GM06990 (cell line): ENCODE measurements around the gene KDM4D.
"Not testable (repeated sequence)": the region's sequence is repeated elsewhere in the genome, so short reads cannot be mapped to it uniquely, and the experiment has no call there.

Experiments
- DNase-seq: peaks from one replicate; pipeline ENCODE4 v3.0.0-alpha.2; 2011; ENCODE audit not compliant: insufficient read length; ENCODE audit errors: extremely low read depth
- H3K27me3 ChIP-seq: replicated peaks from 2 replicates; pipeline ENCODE4 v1.6.0; 2011; ENCODE audit warnings: low read length; ENCODE audit not compliant: control insufficient read depth, insufficient read depth
- H3K36me3 ChIP-seq: 2 replicates; pipeline ENCODE4 v1.5.1; 2011; ENCODE audit warnings: low read length; ENCODE audit not compliant: control insufficient read depth, insufficient read depth
- H3K4me3 ChIP-seq: replicated peaks from 2 replicates; pipeline ENCODE4 v1.5.1; 2011; ENCODE audit warnings: low read depth, mild to moderate bottlenecking, control low read depth, low read length
- TF ChIP-seq, protein P1 (sequence below): IDR thresholded peaks from 2 replicates; pipeline ENCODE4 v1.5.1; 2011; ENCODE audit warnings: low read length, control low read depth, mild to moderate bottlenecking, inconsistent platforms; ENCODE audit not compliant: insufficient read depth, poor library complexity, severe bottlenecking

Gene KDM4D

DNA sequence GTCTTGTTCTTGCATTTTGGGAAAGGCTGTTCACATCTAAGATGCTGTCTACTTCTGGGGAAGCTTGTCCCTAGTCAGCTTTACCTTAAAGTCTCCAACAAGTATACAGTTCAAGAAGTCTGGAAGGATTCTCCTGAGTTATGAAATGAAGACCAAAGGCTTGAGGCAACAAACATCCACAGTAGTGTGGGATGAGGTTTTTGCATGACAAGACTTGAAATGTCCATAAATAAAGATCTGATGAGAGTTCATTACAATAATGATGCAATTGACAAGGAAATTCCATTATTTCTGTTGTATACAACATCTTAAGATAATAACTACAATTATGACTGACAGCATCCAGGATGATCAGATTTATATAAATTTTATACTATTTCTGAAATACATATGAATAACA, 30.2 kb downstream of the KDM4D start:
- TF ChIP-seq, protein P1, sequence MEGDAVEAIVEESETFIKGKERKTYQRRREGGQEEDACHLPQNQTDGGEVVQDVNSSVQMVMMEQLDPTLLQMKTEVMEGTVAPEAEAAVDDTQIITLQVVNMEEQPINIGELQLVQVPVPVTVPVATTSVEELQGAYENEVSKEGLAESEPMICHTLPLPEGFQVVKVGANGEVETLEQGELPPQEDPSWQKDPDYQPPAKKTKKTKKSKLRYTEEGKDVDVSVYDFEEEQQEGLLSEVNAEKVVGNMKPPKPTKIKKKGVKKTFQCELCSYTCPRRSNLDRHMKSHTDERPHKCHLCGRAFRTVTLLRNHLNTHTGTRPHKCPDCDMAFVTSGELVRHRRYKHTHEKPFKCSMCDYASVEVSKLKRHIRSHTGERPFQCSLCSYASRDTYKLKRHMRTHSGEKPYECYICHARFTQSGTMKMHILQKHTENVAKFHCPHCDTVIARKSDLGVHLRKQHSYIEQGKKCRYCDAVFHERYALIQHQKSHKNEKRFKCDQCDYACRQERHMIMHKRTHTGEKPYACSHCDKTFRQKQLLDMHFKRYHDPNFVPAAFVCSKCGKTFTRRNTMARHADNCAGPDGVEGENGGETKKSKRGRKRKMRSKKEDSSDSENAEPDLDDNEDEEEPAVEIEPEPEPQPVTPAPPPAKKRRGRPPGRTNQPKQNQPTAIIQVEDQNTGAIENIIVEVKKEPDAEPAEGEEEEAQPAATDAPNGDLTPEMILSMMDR, result no peak
- Histone ChIP-seq H3K36me3 (no peaks in the 10 kb centered on the region), H3K4me3 (no peak overlapping the region), H3K27me3 (no peaks in the 10 kb centered on the region; the same call in none of the 2 replicates)
- DNase-seq, result no peak

DNA sequence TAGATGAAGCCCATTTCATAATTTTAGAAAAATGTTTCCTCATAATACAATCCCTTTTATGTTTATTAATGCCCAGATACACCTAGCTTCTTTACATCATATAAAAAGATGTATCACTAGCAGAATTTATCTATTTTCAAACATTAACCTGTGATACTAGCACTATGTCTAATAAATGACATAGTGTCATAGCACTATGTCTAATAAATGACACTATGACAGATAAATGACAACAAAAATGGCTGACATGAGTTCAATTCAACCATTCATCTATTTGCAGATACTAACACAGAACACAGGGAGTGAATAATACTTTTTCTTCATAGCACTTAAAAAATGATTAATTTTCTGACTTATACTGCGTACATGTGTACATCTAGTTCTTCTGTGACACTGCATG, 32.1 kb downstream of the KDM4D start:
- no peaks in the 10 kb centered on the region for H3K36me3 ChIP-seq
- TF ChIP-seq, protein P1, result no peak
- H3K27me3 ChIP-seq, result no peaks in the 10 kb centered on the region; the same call in none of the 2 replicates
- DNase-seq, result no peak
- H3K4me3 ChIP-seq, result no peak overlapping the region

DNA sequence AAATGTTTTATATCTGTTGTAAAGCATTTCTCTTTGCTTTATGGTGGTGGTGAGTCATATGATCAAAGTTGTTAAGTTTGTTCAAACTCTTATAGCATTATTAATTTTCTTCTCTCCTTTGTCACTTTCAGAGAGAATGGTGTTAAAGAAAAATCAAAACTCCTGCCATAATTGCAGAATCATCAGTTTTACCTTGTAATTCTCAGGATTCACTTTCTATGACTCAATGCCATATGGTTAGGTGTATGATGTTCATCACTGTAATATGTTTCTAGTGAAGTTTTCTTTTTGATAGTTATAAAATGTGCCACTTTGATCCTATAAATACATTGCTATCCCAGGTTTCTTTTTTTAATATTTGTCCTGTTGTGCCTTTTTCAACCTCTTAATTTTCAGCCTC, 37.9 kb downstream of the KDM4D start:
- Histone ChIP-seq H3K27me3 (no peaks in the 10 kb centered on the region; the same call in 1 of the 2 replicates), H3K36me3 (no peaks in the 10 kb centered on the region), H3K4me3 (no peak overlapping the region)
- no peak for DNase-seq
- TF ChIP-seq, protein P1, result no peak

DNA sequence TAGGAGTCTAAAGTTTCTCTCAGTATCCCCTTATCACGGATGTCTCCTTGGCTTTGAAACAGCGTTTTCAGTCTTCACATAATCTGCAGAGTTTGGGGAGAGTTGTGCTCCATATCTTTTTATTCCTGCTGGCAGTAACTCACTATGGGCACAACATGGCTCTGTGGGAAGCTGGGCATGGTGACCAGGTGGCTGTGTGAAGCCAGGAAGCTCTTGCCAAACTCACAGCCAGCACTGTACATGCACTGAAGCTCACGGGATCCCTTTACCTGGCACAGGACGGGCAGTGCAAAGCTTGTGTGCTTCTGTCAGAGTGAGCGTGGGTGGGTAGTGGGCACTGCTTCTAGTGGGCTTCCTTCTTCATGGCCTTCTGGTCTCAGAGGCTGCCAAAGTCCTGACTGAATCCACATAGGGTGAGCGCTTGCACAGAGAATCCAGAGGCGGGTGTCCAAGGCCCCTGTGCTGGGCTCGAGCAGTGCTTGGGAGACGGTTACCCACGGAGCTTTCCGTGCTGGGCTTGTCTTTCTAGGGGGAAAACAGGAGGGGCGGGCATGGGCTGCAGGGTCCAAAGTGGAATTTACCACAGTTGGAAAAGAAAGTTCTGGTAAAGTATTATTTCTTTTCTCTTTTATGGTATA, 40.8 kb downstream of the KDM4D start:
- TF ChIP-seq, protein P1, result no peak
- H3K4me3 ChIP-seq, result no peak overlapping the region
- H3K36me3 ChIP-seq, result no peaks in the 10 kb centered on the region
- H3K27me3 ChIP-seq, result no peaks in the 10 kb centered on the region; the same call in 1 of the 2 replicates
- no peak for DNase-seq

DNA sequence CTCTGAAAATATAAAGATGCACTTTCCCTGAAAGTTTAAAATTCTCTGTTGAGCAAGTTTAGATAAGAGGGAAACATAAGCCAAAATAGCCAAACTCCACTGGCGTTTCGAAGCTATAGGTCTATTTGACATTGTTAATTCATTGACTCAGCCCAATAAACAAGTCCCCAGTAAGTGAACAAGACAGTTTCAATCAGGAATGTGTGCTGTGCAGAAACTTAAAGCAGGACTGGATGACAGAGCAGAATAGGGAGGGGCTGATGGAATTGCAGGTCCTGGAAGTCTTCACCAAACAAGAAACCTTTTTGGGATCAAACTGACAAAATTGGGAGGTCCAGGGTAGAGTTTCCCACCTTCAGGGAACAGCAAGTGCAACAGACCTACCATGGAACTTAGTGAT, 42.6 kb downstream of the KDM4D start:
- Histone ChIP-seq H3K4me3 (no peak overlapping the region), H3K27me3 (no peaks in the 10 kb centered on the region; the same call in 1 of the 2 replicates), H3K36me3 (no peaks in the 10 kb centered on the region)
- no peak for DNase-seq
- TF ChIP-seq, protein P1, result no peak

DNA sequence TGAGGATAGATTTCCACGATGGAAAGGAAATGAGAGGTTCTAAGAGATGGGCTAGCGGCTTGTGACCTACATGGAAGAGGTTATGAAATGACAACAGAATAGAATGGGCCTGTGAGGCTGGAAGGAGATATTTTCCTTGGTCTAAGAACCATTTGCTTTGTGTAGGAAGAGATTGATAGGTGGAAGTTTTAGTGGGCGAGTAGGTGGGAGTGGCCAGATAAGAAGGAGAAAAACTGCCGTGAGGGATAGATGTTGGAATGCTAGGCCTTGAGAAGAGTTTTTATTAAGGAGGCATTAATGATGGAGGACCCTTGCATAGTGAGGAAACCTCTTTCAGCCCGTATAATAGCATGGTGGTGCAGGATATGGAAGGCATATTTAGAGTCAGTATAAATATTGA, 48.0 kb downstream of the KDM4D start:
- H3K36me3 ChIP-seq, H3K27me3 ChIP-seq, DNase-seq, H3K4me3 ChIP-seq: not testable (repeated sequence)
